Measurements from ENCODE around the gene ARF3.

The ARF3 gene

DNA sequence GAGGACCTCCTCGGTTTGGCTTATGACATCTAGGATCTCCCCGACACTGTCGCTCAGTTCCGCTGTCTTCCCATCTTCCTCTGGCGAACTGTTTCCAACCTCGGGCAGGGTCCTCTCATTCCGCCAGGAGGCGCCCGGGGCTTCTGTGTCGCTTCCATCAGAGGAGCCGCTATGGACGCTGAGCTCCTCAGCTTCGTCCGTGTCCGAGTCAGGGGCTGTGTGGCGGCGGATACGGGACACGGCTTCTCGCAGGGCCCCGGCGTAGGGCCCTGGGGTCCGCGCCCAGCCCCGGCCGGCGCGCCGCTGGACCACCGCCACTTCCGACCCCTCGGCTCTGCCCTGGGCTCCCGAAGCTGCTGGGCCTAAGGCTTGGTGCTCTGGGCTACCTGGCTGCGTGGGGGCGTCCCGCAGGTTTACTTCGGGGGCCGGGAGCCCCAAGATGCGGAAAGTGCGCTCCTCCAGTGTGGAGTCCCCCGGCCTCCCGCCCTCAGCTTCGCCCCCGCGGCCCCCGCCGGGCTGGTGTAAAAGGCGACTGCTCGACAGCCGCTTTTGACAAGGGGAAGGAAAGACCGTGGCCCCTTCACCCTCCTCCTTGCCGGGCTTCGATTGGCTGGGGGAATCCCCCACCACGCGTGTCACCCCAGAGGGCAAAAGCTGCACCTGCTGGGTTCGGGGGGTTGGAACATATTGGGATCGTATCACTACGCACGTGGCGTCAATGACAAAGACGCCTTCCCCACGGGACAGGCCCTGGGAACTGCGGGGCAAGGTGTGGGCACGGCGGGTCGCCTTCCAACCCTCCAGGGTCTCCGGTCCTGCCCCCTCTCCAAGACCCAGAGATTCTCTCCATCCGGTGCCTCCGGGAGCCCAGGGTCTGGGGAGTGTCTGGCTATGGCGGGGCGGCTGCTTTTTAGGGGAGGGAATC is 39.8 kb upstream of the ARF3 start:
- H3K4me3 Mint-ChIP-seq, result peak overlapping the region; percentile 48 to 64 (median 58)
- H3K27ac Mint-ChIP-seq, result peak overlapping the region in 1 of 3 experiments; percentile 10
- TF ChIP-seq, protein P1, sequence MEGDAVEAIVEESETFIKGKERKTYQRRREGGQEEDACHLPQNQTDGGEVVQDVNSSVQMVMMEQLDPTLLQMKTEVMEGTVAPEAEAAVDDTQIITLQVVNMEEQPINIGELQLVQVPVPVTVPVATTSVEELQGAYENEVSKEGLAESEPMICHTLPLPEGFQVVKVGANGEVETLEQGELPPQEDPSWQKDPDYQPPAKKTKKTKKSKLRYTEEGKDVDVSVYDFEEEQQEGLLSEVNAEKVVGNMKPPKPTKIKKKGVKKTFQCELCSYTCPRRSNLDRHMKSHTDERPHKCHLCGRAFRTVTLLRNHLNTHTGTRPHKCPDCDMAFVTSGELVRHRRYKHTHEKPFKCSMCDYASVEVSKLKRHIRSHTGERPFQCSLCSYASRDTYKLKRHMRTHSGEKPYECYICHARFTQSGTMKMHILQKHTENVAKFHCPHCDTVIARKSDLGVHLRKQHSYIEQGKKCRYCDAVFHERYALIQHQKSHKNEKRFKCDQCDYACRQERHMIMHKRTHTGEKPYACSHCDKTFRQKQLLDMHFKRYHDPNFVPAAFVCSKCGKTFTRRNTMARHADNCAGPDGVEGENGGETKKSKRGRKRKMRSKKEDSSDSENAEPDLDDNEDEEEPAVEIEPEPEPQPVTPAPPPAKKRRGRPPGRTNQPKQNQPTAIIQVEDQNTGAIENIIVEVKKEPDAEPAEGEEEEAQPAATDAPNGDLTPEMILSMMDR (IDR thresholded peaks at IDR 0.05; ENCODE audit: unreplicated experiment in 3 of 3), result peak; percentile 77 to 83 (median 80)
- no peaks in the 10 kb centered on the region for H3K9me3 Mint-ChIP-seq
- H3K27me3 Mint-ChIP-seq (ENCODE audit: low read depth), result peaks cover 81% of the 10 kb centered on the region
- H3K36me3 Mint-ChIP-seq (ENCODE audit: low read depth), result peaks cover 17% of the 10 kb centered on the region
- peaks cover 31% of the 10 kb centered on the region for H3K4me1 Mint-ChIP-seq

GRCh38 chr12:48995086-48995879 is 38.0 kb upstream of the ARF3 start:
- H3K4me1 Mint-ChIP-seq, result peaks cover 21% of the 10 kb centered on the region
- TF ChIP-seq, protein P1 (IDR thresholded peaks at IDR 0.05; ENCODE audit: unreplicated experiment in 3 of 3), result peak; percentile 86 to 91 (median 89)

DNA sequence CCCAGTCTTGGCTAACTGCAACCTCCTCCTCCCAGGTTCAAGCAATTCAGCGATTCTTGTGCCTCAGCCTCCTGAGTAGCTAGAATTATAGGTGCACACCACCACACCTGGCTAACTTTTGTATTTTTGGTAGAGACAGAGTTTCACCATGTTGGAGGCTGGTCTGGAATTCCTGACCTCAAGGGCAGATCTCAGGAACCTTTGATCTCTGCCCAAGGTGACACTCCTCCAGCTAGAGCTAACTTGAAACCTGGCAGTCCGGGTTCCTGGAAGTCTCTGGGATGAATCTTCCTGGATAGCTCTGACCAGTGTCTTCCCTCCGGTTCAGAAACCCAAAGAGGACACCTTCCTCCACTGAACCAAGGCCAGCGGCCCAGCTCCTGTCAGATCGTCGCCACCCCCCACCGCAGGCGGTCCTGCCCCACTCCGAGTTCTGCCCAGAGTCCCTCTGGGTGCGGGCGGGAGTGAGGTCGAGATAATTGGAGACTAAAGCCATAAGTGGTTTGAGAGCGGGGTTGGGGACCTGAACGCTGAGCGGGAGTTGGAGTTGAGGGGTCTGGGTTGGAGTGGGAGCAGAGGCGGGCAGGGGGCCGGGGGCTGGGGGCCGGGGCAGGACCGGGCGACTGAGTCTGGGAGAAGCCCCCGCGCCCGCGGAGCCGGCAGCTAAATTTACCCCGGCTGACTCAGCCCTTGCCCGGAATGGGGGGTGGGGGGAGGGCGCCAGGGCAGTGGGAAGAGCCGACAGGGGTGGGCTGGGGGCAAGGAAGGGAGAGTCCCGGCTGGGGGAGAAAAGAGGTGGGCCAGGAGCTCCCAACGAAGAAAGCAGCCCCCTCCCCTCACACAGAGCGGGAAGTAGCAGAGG is 37.2 kb upstream of the ARF3 start:
- Mint-ChIP-seq H3K4me1 (peaks cover 13% of the 10 kb centered on the region), H3K36me3 (ENCODE audit: low read depth) (no peaks in the 10 kb centered on the region), H3K4me3 (peak overlapping the region in 2 of 3 experiments; percentile 6 to 22), H3K27me3 (ENCODE audit: low read depth) (peaks cover 84% of the 10 kb centered on the region), H3K9me3 (no peaks in the 10 kb centered on the region), H3K27ac (no peak overlapping the region)
- TF ChIP-seq, protein P1 (IDR thresholded peaks at IDR 0.05; ENCODE audit: unreplicated experiment in 3 of 3), result no peak

More at GRCh38 chr12:48995086-48995879, 38.0 kb upstream of the ARF3 start:
- H3K36me3 Mint-ChIP-seq (ENCODE audit: low read depth), result peaks cover 3% of the 10 kb centered on the region
- no peaks in the 10 kb centered on the region for H3K9me3 Mint-ChIP-seq
- peak overlapping the region in 1 of 3 experiments; percentile 60 for H3K27ac Mint-ChIP-seq
- H3K27me3 Mint-ChIP-seq (ENCODE audit: low read depth), result peaks cover 84% of the 10 kb centered on the region
- peak overlapping the region; percentile 60 to 76 (median 68) for H3K4me3 Mint-ChIP-seq

- Mint-ChIP-seq H3K4me1 (peaks cover 11% of the 10 kb centered on the region), H3K27ac (no peak overlapping the region), H3K27me3 (ENCODE audit: low read depth) (peaks cover 84% of the 10 kb centered on the region), H3K36me3 (ENCODE audit: low read depth) (no peaks in the 10 kb centered on the region), H3K4me3 (no peak overlapping the region), H3K9me3 (no peaks in the 10 kb centered on the region)
- TF ChIP-seq, protein P1 (IDR thresholded peaks at IDR 0.05; ENCODE audit: unreplicated experiment in 3 of 3), result no peak
Observed at GRCh38 chr12:48993787-48994186, 36.5 kb upstream of the ARF3 start.

DNA sequence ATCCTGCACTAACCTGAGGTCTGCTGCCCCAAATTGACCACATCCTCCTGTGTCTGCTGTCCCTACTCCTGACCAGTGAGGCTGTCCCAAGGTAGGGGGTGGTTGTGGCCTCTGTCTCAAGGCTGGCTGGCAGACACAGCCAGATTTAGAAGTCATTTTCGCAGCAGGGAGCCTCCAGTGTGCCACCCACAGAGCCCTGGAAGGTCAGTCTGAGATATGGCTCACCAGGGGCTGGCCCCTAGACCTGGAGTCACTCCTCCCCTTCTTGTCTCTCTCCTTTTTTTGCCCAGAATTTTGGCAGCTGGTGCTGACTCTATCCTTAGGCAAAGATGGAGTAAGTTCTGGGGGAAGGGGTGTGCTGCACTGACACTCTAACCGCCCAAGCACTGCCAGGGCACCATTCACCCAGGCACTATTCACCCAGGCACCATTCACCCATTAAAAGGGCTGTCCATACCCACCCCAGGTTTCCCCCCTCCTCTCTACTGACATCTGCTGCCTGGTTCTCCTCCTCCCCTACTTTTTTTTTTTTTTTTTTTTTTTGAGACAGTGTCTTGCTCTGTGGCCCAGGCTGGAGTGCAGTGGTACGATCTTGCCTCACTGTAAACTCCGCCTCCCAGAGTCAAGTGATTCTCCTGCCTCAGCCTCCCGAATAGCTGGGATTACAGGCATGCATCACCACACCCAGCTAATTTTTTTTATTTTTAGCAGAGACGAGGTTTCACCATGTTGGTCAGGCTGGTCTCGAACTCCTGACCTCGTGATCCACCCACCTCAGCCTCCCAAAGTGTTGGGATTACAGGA is 34.2 kb upstream of the ARF3 start:
- Mint-ChIP-seq H3K27me3 (ENCODE audit: low read depth) (peaks cover 86% of the 10 kb centered on the region), H3K36me3 (ENCODE audit: low read depth) (no peaks in the 10 kb centered on the region), H3K4me1 (peaks cover 6% of the 10 kb centered on the region), H3K9me3 (no peaks in the 10 kb centered on the region), H3K27ac (no peak overlapping the region), H3K4me3 (no peak overlapping the region)
- TF ChIP-seq, protein P1 (IDR thresholded peaks at IDR 0.05; ENCODE audit: unreplicated experiment in 3 of 3), result no peak

Data from nephron (organoid).